Stomach (tissue), 9 donors: Measurements from ENCODE around the gene NALCN. TPM values are rescaled to one million over a fixed set of nuclear protein-coding genes. Genes with fewer than 3 reads are reported as not detected.

Experiments
- DNase-seq, 2 donors: peaks; one replicate each; pipeline versions ENCODE4 v3.0.0 to v3.0.0-alpha.2; 2013 to 2019
- H3K27ac ChIP-seq, 5 donors: fragments of 200-600 bp in 4 of 5; sonication (generic) in 4 of 5; one replicate each; pipeline ENCODE4 v1.5.1; 2013 to 2019; ENCODE audit warnings: mild to moderate bottlenecking in 1 of 5, moderate library complexity in 1 of 5
- H3K27me3 ChIP-seq, 3 donors: fragments of 200-600 bp; sonication (generic); one replicate each; pipeline ENCODE4 v1.5.1; 2017 to 2019; ENCODE audit warnings: mixed run types in 1 of 3
- H3K36me3 ChIP-seq, 4 donors: fragments of 200-600 bp; sonication (generic); 1 replicate in 3 of 4; 2 replicates in 1 of 4; pipeline ENCODE4 v1.5.1; 2016 to 2019
- H3K4me1 ChIP-seq, 4 donors: fragments of 200-600 bp; sonication (generic); one replicate each; pipeline ENCODE4 v1.5.1; 2016 to 2019
- H3K4me3 ChIP-seq, 4 donors: fragments of 200-600 bp; sonication (generic) in 3 of 4; one replicate each; pipeline ENCODE4 v1.5.1; 2016 to 2019; ENCODE audit warnings: mild to moderate bottlenecking in 1 of 4
- H3K9me3 ChIP-seq, 4 donors: fragments of 200-600 bp; sonication (generic); one replicate each; pipeline ENCODE4 v1.5.1; 2016 to 2019
- EP300 ChIP-seq: sonication (generic); formaldehyde crosslinking; IDR thresholded peaks from one replicate; pipeline ENCODE4 v1.6.1; 2017; ENCODE audit warnings: antibody characterized with exemption
- POLR2A ChIP-seq, 4 donors: fragments of 450-650 bp; IDR thresholded peaks; one replicate each; pipeline ENCODE4 v1.6.1; 2016; ENCODE audit warnings: antibody characterized with exemption in 4 of 4, control low read depth in 2 of 4, mild to moderate bottlenecking in 1 of 4, moderate library complexity in 1 of 4
- POLR2AphosphoS5 ChIP-seq, 3 donors: sonication (generic); formaldehyde crosslinking; IDR thresholded peaks; one replicate each; pipeline ENCODE4 v1.6.1; 2016; ENCODE audit warnings: antibody characterized with exemption in 3 of 3
- WGBS, 5 donors: extraction: QIAGEN DNeasy Blood & Tissue Kit in 3 of 5; methylation state at CpG; one replicate each; pipeline versions ENCODE4 v1.1.5 to v1.1.7; 2013 to 2018; 5-methylcytosine and 5-hydroxymethylcytosine counted together
- intact Hi-C: fragments of 100-400 bp; cut with DNase I; formaldehyde crosslinking; loops from one replicate; pipeline ENCODE4 v1.15.1; 2023; ENCODE audit warnings: low total_unique reads
- polyA plus RNA-seq, 3 donors: library from polyadenylated mRNA; stranded (reverse); fragments of 200-250 nt; gene quantifications; one replicate each; pipeline ENCODE4 v1.2.3, GENCODE V29; 2013
- total RNA-seq, 5 donors: library from RNA; depleted of rRNA; stranded (reverse); fragments of >200 nt; gene quantifications; one replicate each; pipeline versions ENCODE4 v1.1.0 to v1.2.3, GENCODE V29; 2014 to 2016
- TF ChIP-seq, protein P1 (sequence below), 7 experiments: fragments of 450-650 bp in 4 of 7; fragments of 200-600 bp in 3 of 7; sonication (generic) in 3 of 7; IDR thresholded peaks; one replicate each; pipeline ENCODE4 v1.5.1; 2016 to 2019; ENCODE audit warnings: antibody characterized with exemption in 7 of 7, control low read depth in 2 of 7, mild to moderate bottlenecking in 1 of 7
- donor health status: healthy with polysubstance abuse.
- donor health status: Bipolar disorder and iron deficiency.
- donor health status: healthy.

The NALCN gene
- total and polyA plus RNA-seq, 8 donors: 0.15 to 2.9 (median 1.2) TPM; not detected in 2

DNA sequence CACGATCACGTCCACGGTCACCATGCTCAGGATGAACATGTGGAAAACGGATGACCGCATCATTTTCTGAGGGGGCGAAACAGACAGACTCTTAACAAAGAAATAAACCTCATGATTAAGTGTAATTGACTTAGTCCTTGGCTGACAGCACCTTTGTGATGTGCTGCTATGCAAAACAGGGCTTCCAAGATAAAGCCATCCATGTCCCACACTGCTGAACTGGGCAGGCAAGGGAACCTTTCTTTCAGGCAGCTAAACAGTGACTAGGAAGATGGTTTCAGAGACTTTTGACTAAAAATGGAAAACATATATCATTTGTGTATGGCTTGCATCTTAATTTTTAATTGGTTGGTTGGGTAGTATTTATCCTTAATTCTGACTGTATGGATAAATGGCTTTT, 157.8 kb downstream of the NALCN start:
- Histone ChIP-seq H3K4me3 (no peak overlapping the region), H3K9me3 (no peaks in the 10 kb centered on the region), H3K4me1 (no peaks in the 10 kb centered on the region), H3K36me3 (no peaks in the 10 kb centered on the region), H3K27ac (no peak overlapping the region), H3K27me3 (no peaks in the 10 kb centered on the region)
- 88 to 93% (median 91%) methylated on average over 6 of the region's 6 CpGs for WGBS, 5 donors
- no peak for DNase-seq
- intact Hi-C loops: no loop called here
- no peak for TF ChIP-seq POLR2AphosphoS5 (IDR thresholded peaks at IDR 0.05)
- TF ChIP-seq, protein P1, sequence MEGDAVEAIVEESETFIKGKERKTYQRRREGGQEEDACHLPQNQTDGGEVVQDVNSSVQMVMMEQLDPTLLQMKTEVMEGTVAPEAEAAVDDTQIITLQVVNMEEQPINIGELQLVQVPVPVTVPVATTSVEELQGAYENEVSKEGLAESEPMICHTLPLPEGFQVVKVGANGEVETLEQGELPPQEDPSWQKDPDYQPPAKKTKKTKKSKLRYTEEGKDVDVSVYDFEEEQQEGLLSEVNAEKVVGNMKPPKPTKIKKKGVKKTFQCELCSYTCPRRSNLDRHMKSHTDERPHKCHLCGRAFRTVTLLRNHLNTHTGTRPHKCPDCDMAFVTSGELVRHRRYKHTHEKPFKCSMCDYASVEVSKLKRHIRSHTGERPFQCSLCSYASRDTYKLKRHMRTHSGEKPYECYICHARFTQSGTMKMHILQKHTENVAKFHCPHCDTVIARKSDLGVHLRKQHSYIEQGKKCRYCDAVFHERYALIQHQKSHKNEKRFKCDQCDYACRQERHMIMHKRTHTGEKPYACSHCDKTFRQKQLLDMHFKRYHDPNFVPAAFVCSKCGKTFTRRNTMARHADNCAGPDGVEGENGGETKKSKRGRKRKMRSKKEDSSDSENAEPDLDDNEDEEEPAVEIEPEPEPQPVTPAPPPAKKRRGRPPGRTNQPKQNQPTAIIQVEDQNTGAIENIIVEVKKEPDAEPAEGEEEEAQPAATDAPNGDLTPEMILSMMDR (IDR thresholded peaks at IDR 0.05): no peak
- no peak for TF ChIP-seq EP300
- no peak for TF ChIP-seq POLR2A (IDR thresholded peaks at IDR 0.05)

DNA sequence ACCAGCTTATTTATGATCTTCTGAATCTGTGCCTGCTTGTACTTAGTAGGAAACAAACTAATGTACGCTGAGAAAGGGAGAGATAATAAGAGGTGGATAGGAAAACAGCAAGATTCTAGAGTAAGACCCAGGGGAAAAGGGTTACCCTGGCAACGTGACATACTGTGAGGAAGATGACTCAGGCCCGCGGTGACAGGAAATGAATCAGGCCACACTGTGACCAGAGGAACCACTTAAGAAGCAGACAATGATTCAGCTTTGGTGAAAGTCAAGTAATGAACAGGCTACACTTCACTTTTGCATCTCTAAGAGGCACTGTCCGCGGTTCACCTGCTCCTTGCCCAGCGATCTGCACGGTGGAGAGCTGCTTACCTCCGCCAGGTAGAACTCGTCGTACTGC, 158.2 kb downstream of the NALCN start:
- H3K27ac ChIP-seq: no peak overlapping the region
- intact Hi-C loops: no loop called here
- no peak for TF ChIP-seq POLR2AphosphoS5 (IDR thresholded peaks at IDR 0.05)
- no peak for TF ChIP-seq POLR2A (IDR thresholded peaks at IDR 0.05)
- TF ChIP-seq, protein P1 (IDR thresholded peaks at IDR 0.05): no peak
- TF ChIP-seq EP300: no peak
- no peaks in the 10 kb centered on the region for H3K36me3 ChIP-seq
- H3K9me3 ChIP-seq: no peaks in the 10 kb centered on the region
- DNase-seq: peak in 1 of 2 donors; percentile 4
- WGBS, 5 donors: 71 to 82% (median 75%) methylated on average over 11 of the region's 11 CpGs
- no peak overlapping the region for H3K4me3 ChIP-seq
- H3K4me1 ChIP-seq: no peaks in the 10 kb centered on the region
- no peaks in the 10 kb centered on the region for H3K27me3 ChIP-seq

DNA sequence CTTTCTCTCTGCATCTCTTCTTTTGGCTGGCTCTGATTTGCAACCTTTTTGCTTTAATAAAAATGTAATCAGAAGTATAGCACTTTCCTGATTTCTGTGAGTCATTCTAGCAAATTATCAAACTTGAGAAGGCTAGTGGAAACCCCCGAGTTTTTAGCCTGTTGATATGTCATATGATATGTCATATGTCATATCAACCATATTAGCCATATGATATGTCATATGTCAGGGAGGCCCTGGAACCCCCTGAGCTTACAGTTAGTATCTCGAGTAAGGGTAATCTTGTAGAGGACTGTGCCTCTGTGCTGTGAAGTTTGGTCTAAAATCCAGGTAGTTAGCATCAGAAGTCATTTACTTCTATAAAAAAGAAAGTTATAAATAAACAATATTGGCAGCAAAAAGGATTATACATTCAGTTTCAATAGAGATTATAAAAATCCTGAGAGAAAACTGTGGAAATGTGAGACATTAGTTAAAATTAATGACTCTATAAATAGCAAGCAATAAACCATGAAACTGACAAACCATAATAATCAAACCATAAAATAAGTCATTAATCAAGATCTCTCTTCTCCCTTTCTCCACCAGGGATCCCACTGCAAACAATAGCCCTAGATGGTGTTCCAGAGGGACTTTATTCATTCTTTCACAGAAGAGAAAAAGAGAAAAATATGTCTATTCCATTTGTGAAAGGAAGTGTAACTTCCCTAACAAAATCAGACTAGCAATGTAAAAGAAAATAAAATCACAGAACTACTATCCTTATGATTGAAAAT, 167.4 kb downstream of the NALCN start:
- no peak for DNase-seq

DNA sequence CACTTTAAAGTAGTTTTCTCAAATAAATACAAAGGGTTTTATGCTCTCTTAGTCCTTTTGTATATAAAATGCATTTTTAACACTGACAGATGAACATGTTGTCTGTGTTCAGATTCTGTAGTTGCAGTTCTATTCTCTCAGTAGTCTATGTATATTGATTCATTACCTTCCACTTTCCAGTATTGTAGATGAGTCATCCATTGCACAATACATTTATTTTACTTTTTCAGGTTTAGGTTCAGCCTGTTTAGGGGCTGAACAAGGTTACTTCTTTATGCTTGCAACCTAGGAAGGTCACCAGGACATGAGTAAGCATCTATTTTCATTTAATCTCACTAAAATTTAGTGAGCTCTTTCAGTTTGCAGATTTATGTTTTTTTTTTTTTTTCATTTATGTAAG, 173.6 kb downstream of the NALCN start:
- no peak for DNase-seq
- Histone ChIP-seq H3K4me1 (no peaks in the 10 kb centered on the region), H3K27me3 (no peaks in the 10 kb centered on the region), H3K36me3 (no peaks in the 10 kb centered on the region), H3K9me3 (no peaks in the 10 kb centered on the region), H3K27ac (no peak overlapping the region), H3K4me3 (no peak overlapping the region)
- TF ChIP-seq POLR2A (IDR thresholded peaks at IDR 0.05) (no peak), POLR2AphosphoS5 (IDR thresholded peaks at IDR 0.05) (no peak), EP300 (no peak)
- TF ChIP-seq, protein P1 (IDR thresholded peaks at IDR 0.05): no peak
- intact Hi-C loops: no loop called here

More for the DNA sequence above, 167.4 kb downstream of the NALCN start:
- WGBS, 5 donors: 58 to 73% (median 63%) methylated on average over 2 of the region's 2 CpGs
- Histone ChIP-seq H3K9me3 (peaks cover 0 to 11% (median 4%) of the 10 kb centered on the region in 4 donors), H3K27me3 (no peaks in the 10 kb centered on the region), H3K4me3 (no peak overlapping the region), H3K4me1 (no peaks in the 10 kb centered on the region), H3K36me3 (no peaks in the 10 kb centered on the region), H3K27ac (no peak overlapping the region)
- intact Hi-C loops: no loop called here
- no peak for TF ChIP-seq EP300
- no peak for TF ChIP-seq POLR2AphosphoS5 (IDR thresholded peaks at IDR 0.05)
- TF ChIP-seq POLR2A (IDR thresholded peaks at IDR 0.05): no peak
- TF ChIP-seq, protein P1 (IDR thresholded peaks at IDR 0.05): no peak
